Epithelial cell of esophagus (primary cell): ENCODE results near the gene KDELR3.

Experiments used
- DNase-seq: peaks from one replicate; pipeline ENCODE4 v3.0.0; 2010; ENCODE audit warnings: low read depth
- H3K4me3 ChIP-seq: 2 replicates; pipeline ENCODE4 v1.5.1; 2011; ENCODE audit warnings: mild to moderate bottlenecking, low read length, control low read depth
- CTCF ChIP-seq: IDR thresholded peaks from 2 replicates; pipeline ENCODE4 v1.5.1; 2011; ENCODE audit warnings: low read depth, mild to moderate bottlenecking, low read length, control low read depth, inconsistent platforms; ENCODE audit not compliant: insufficient read depth; ENCODE audit errors: missing control alignments

The KDELR3 gene

GRCh38 chr22:38518620-38519019, 50.7 kb downstream of the KDELR3 start:
- TF ChIP-seq CTCF: no peak
- DNase-seq: no peak
- H3K4me3 ChIP-seq: no peak overlapping the region

DNA sequence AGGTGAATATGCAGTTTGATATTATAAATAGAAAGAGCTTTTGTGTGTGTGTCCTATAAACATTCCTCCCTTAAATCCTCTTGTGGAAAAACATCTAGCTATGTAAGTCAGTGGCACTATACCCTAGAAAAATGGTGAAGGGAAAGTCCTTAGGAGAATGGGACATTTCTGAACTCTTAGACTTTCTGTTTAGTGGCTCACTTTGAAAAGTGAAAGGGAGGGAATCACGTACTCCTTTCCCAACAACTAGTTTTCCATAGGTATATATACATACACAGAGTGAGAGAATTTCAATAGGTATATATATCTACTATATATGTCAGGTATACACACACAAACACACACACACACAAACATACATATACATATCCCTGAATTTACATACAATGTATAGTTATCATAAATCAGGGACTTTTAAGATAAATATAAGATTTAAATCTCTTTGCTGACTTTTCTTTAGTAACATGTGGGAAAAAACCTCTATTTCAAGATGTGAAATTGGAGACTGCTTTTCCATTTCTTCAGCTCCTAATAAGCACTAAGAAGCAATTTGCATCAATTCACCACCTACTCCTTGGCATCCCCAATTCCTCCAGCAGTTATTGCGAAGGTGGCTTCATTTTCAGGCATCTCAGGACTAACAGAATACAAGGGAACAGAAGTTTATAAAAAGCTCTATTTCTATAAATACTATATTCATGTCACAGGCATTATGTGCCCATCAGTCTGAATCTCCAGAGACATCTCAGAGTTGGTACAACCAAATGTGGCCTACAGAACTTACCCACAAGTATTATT, 51.8 kb downstream of the KDELR3 start:
- no peak for TF ChIP-seq CTCF
- H3K4me3 ChIP-seq: no peak overlapping the region
- DNase-seq: no peak

DNA sequence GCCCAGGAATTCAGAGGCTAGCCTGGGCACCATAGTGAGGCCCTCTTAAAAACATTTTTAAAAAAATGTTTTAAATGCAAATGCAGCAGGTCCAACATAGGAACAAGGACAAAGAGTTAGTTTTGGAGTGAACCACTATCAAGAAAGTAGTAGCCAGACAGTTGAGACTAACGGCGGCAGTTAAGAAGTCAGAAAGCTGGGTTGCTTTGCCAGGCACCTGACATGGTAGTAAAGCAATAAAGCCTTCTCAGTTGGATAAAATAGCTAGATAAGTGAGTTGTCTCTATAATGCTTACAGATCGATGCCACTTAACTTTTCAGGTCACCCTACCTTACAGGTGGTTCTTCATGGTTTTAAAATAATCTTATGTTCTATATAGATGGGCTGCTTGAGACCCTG, 55.1 kb downstream of the KDELR3 start:
- no peak for TF ChIP-seq CTCF
- DNase-seq: no peak
- H3K4me3 ChIP-seq: no peak overlapping the region

GRCh38 chr22:38523479-38523878, 55.6 kb downstream of the KDELR3 start:
- TF ChIP-seq CTCF: no peak
- no peak overlapping the region for H3K4me3 ChIP-seq
- DNase-seq: no peak

GRCh38 chr22:38524429-38524828, 56.5 kb downstream of the KDELR3 start:
- no peak for DNase-seq
- H3K4me3 ChIP-seq: no peak overlapping the region
- no peak for TF ChIP-seq CTCF

- no peak for TF ChIP-seq CTCF
- DNase-seq: no peak
- no peak overlapping the region for H3K4me3 ChIP-seq
Observed at GRCh38 chr22:38531251-38531938, 63.5 kb downstream of the KDELR3 start.
